HEK293T (cell line): Measurements from ENCODE around the gene LIN54.

Source experiments
- CTCF ChIA-PET: fragments of 350-600 bp; formaldehyde crosslinking; extraction: SDS; loops from one replicate; lab custom pipeline; 2021; ENCODE audit warnings: antibody characterized with exemption, inconsistent platforms; lab: Yijun Ruan, JAX
- POLR2A ChIA-PET: fragments of 350-600 bp; formaldehyde crosslinking; extraction: SDS; loops from one replicate; lab custom pipeline; 2020; ENCODE audit warnings: antibody characterized with exemption, inconsistent platforms; lab: Yijun Ruan, JAX
- DNase-seq: peaks from one replicate; pipeline ENCODE4 v3.0.0; 2012; ENCODE audit warnings: mixed read lengths; ENCODE audit errors: extremely low spot score
- ARNT ChIP-seq: fragments of 450-650 bp; IDR thresholded peaks from 2 replicates; pipeline ENCODE4 v1.6.1; 2017; ENCODE audit warnings: mild to moderate bottlenecking
- BHLHE40 ChIP-seq: fragments of 450-650 bp; IDR thresholded peaks from 2 replicates; pipeline ENCODE4 v1.6.1; 2016; ENCODE audit warnings: mild to moderate bottlenecking, moderate library complexity, borderline replicate concordance
- CTBP1 ChIP-seq: fragments of 450-650 bp; IDR thresholded peaks from 2 replicates; pipeline ENCODE4 v1.6.1; 2016; ENCODE audit warnings: borderline replicate concordance
- ELF4 ChIP-seq: fragments of 450-650 bp; IDR thresholded peaks from 2 replicates; pipeline ENCODE4 v1.6.1; 2017; ENCODE audit warnings: antibody characterized with exemption
- FOXA1 ChIP-seq: fragments of 450-650 bp; IDR thresholded peaks from 2 replicates; pipeline ENCODE4 v1.6.1; 2016; ENCODE audit warnings: mild to moderate bottlenecking
- FOXK2 ChIP-seq: fragments of 450-650 bp; IDR thresholded peaks from 2 replicates; pipeline ENCODE4 v1.6.1; 2016; ENCODE audit warnings: mild to moderate bottlenecking
- FOXM1 ChIP-seq: fragments of 450-650 bp; IDR thresholded peaks from 2 replicates; pipeline ENCODE4 v1.6.1; 2017; ENCODE audit warnings: mild to moderate bottlenecking, borderline replicate concordance
- HDGF ChIP-seq: fragments of 450-650 bp; IDR thresholded peaks from 2 replicates; pipeline ENCODE4 v1.6.1; 2017; ENCODE audit warnings: antibody characterized with exemption, borderline replicate concordance
- L3MBTL2 ChIP-seq: fragments of 450-650 bp; conservative IDR thresholded peaks from 2 replicates; pipeline ENCODE4 v1.6.1; 2016; ENCODE audit warnings: mild to moderate bottlenecking
- LEF1 ChIP-seq: fragments of 450-650 bp; IDR thresholded peaks from 2 replicates; pipeline ENCODE4 v1.6.1; 2017; ENCODE audit warnings: mild to moderate bottlenecking, borderline replicate concordance
- NFRKB ChIP-seq: fragments of 450-650 bp; IDR thresholded peaks from 2 replicates; pipeline ENCODE4 v1.6.1; 2016; ENCODE audit warnings: mild to moderate bottlenecking, moderate library complexity
- PKNOX1 ChIP-seq: fragments of 450-650 bp; IDR thresholded peaks from 2 replicates; pipeline ENCODE4 v1.6.1; 2016
- SP1 ChIP-seq: fragments of 450-650 bp; IDR thresholded peaks from 2 replicates; pipeline ENCODE4 v1.6.1; 2017
- SUZ12 ChIP-seq: fragments of 450-650 bp; IDR thresholded peaks from 2 replicates; pipeline ENCODE4 v1.6.1; 2016; ENCODE audit warnings: mild to moderate bottlenecking
- TARDBP ChIP-seq: fragments of 450-650 bp; IDR thresholded peaks from 2 replicates; pipeline ENCODE4 v1.6.1; 2016
- ZNF384 ChIP-seq: fragments of 450-650 bp; IDR thresholded peaks from 2 replicates; pipeline ENCODE4 v1.6.1; 2016

Gene LIN54

GRCh38 chr4:82951196-82951595 lies 59.4 kb downstream of the LIN54 start:
- CTCF ChIA-PET: no interaction called here
- POLR2A ChIA-PET: interaction anchor here (1.7 kb wide), 1 partner anchor 84 kb away, joined by 4 read pairs; the partner anchor contains the start of gene COPS4
- TF ChIP-seq FOXM1 (no peak), NFRKB (no peak), TARDBP (no peak), PKNOX1 (no peak)
- DNase-seq: no peak

GRCh38 chr4:82948647-82949204 lies 61.9 kb downstream of the LIN54 start:
- ChIA-PET CTCF (no interaction called here), POLR2A (no interaction called here)
- DNase-seq: no peak
- TF ChIP-seq FOXM1 (no peak), TARDBP (no peak), NFRKB (no peak), CTBP1 (no peak), ELF4 (no peak), L3MBTL2 (no peak), ZNF384 (no peak), FOXK2 (no peak), HDGF (no peak), BHLHE40 (no peak), SUZ12 (no peak), PKNOX1 (no peak), LEF1 (no peak), ARNT (no peak), SP1 (no peak)

GRCh38 chr4:82947498-82947897 lies 63.1 kb downstream of the LIN54 start:
- no peak for TF ChIP-seq ZNF384
- no peak for TF ChIP-seq LEF1
- TF ChIP-seq HDGF: no peak
- POLR2A ChIA-PET: no interaction called here
- DNase-seq: no peak
- CTCF ChIA-PET: no interaction called here

GRCh38 chr4:82939414-82939813 lies 71.2 kb downstream of the LIN54 start:
- no peak for DNase-seq
- ChIA-PET POLR2A (no interaction called here), CTCF (interaction anchor here (0.5 kb wide), 1 partner anchor 135 kb away, joined by 4 read pairs; no protein-coding TSS in a partner anchor)
- TF ChIP-seq SP1: no peak
- no peak for TF ChIP-seq CTBP1
- no peak for TF ChIP-seq LEF1
- TF ChIP-seq PKNOX1: no peak
- TF ChIP-seq FOXM1: no peak
- TF ChIP-seq BHLHE40: no peak
- no peak for TF ChIP-seq FOXA1
- no peak for TF ChIP-seq ZNF384
- no peak for TF ChIP-seq ARNT
- TF ChIP-seq ELF4: no peak
- no peak for TF ChIP-seq NFRKB
- TF ChIP-seq TARDBP: no peak
- TF ChIP-seq SUZ12: no peak
- TF ChIP-seq L3MBTL2: no peak
- no peak for TF ChIP-seq FOXK2
- TF ChIP-seq HDGF: no peak

GRCh38 chr4:82934441-82934840 lies 76.2 kb downstream of the LIN54 start:
- TF ChIP-seq ARNT (no peak), BHLHE40 (no peak), FOXM1 (no peak), FOXA1 (no peak), LEF1 (no peak), PKNOX1 (no peak), L3MBTL2 (no peak), SUZ12 (no peak), ELF4 (no peak), ZNF384 (no peak), SP1 (no peak), HDGF (no peak), TARDBP (no peak), FOXK2 (no peak), CTBP1 (no peak), NFRKB (no peak)
- POLR2A ChIA-PET: no interaction called here
- CTCF ChIA-PET: no interaction called here
- DNase-seq: no peak
